Activated T-helper 1 cell treated with anti-CD3 and anti-CD28 coated beads, Interleukin-2, amount 50 U/mL, for 16 hours (primary cell): ENCODE results near the gene FAM89A.

Experiments used
- DNase-seq, 2 donors: peaks; one replicate each; pipeline ENCODE4 v3.0.0-alpha.2; 2020; ENCODE audit warnings: low read depth in 1 of 2, low spot score in 1 of 2

The FAM89A gene

GRCh38 chr1:231040019-231040799, at the start of gene FAM89A:
Gene FAM89A, minus strand, starts transcription at chr1:231040254. Its CDS starts 43 bp downstream, at chr1:231040211.
- peak; percentile 56 to 58 for DNase-seq

GRCh38 chr1:231084353-231084752, 44.3 kb upstream of the FAM89A start:
- DNase-seq = no peak

GRCh38 chr1:231079163-231079562, 39.1 kb upstream of the FAM89A start:
- no peak for DNase-seq

- DNase-seq = no peak
Observed at GRCh38 chr1:231078250-231078649, 38.2 kb upstream of the FAM89A start.

GRCh38 chr1:231076802-231077201, 36.7 kb upstream of the FAM89A start:
- DNase-seq = no peak

GRCh38 chr1:231075497-231075896, 35.4 kb upstream of the FAM89A start:
- no peak for DNase-seq

GRCh38 chr1:231075020-231075419, 35.0 kb upstream of the FAM89A start:
- no peak for DNase-seq

GRCh38 chr1:231074046-231074445, 34.0 kb upstream of the FAM89A start:
- DNase-seq = no peak

- no peak for DNase-seq
Observed at GRCh38 chr1:231073331-231073730, 33.3 kb upstream of the FAM89A start.

- DNase-seq = no peak
Observed at GRCh38 chr1:231072502-231073094, 32.5 kb upstream of the FAM89A start.

- no peak for DNase-seq
Observed at GRCh38 chr1:231072041-231072440, 32.0 kb upstream of the FAM89A start.

GRCh38 chr1:231070758-231071444, 30.8 kb upstream of the FAM89A start:
- DNase-seq = no peak

- no peak for DNase-seq
Observed at GRCh38 chr1:231069333-231069732, 29.3 kb upstream of the FAM89A start.

- DNase-seq = no peak
Observed at GRCh38 chr1:231068762-231069161, 28.7 kb upstream of the FAM89A start.

GRCh38 chr1:231065510-231066241, 25.6 kb upstream of the FAM89A start:
- no peak for DNase-seq

- DNase-seq = no peak
Observed at GRCh38 chr1:231064418-231064817, 24.4 kb upstream of the FAM89A start.

GRCh38 chr1:231063331-231063730, 23.3 kb upstream of the FAM89A start:
- no peak for DNase-seq

GRCh38 chr1:231062500-231063270, 22.6 kb upstream of the FAM89A start:
- DNase-seq = no peak

GRCh38 chr1:231059566-231060193, 19.6 kb upstream of the FAM89A start:
- DNase-seq = no peak

GRCh38 chr1:231058416-231059109, 18.5 kb upstream of the FAM89A start:
- DNase-seq = no peak
